GM12875 (cell line): ENCODE measurements around the gene RPS6KA4.

Source experiments
- H3K4me3 ChIP-seq: one replicate; pipeline ENCODE4 v1.5.1; 2011; ENCODE audit warnings: low read depth, low read length, control low read depth
- TF ChIP-seq, protein P1 (sequence below): IDR thresholded peaks from 2 replicates; pipeline ENCODE4 v1.5.1; 2011; ENCODE audit warnings: low read depth, mild to moderate bottlenecking, control low read depth, inconsistent platforms, low read length, moderate library complexity, borderline replicate concordance; ENCODE audit not compliant: insufficient read depth

Gene RPS6KA4

DNA sequence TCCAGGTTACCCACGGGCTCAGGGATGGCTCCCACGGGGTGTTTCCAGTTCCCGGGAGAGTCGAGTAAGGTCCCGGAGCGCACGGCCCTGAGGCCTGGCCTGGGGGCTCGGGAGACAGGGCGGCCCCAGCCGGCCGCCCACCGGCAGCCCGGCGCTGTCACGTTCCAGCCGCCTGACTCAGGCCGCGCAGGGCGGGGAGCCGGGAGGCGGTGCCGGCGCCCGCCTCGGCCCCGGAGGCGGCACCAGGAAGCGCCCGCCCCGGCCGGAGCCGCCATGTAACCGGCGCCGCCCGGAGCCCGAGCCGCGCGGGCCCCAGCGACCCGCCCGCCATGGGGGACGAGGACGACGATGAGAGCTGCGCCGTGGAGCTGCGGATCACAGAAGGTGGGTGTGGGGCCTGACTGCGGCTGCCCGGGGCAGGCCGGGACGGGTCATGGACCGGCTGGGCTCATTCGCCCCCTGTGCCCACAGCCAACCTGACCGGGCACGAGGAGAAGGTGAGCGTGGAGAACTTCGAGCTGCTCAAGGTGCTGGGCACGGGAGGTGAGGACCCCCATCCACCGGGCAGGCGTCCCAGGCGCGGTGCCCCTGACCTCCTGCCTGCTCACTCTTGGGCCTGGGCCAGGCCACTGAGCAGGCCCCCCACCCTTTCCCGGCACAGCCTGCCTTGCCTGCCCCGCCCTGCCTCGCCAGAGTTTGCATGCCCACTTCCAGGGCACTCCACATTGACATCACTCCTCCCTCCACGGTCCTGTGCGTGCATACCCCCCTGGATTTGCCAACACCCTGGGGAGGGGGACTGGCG is at the start of gene RPS6KA4:
Gene RPS6KA4, plus strand, starts transcription at position 256 of the 805 bp plus-strand sequence. Its CDS starts 74 bp downstream, at position 330.
- H3K4me3 ChIP-seq: peak within 1 kb of the TSS; percentile 89
- TF ChIP-seq, protein P1, sequence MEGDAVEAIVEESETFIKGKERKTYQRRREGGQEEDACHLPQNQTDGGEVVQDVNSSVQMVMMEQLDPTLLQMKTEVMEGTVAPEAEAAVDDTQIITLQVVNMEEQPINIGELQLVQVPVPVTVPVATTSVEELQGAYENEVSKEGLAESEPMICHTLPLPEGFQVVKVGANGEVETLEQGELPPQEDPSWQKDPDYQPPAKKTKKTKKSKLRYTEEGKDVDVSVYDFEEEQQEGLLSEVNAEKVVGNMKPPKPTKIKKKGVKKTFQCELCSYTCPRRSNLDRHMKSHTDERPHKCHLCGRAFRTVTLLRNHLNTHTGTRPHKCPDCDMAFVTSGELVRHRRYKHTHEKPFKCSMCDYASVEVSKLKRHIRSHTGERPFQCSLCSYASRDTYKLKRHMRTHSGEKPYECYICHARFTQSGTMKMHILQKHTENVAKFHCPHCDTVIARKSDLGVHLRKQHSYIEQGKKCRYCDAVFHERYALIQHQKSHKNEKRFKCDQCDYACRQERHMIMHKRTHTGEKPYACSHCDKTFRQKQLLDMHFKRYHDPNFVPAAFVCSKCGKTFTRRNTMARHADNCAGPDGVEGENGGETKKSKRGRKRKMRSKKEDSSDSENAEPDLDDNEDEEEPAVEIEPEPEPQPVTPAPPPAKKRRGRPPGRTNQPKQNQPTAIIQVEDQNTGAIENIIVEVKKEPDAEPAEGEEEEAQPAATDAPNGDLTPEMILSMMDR: no peak

DNA sequence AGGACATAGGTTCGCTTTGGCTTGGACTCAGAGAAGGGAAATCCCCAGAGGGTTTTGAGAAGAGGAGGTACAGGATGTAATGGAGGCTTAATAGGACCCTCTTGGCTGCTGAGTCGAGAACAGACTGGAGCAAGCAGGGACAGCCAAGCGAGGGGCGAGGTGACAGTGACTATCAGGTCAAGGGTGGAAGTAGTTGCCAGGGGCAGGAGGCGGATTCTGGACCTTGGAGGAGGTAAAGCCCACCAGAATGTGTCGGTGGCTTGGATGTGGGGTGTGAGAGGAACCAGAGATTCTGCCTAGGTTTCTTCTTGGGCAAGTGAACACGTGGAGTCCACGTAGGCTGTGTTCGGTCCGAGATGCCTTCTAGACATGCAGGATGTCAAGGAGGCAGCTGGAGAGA is 46.0 kb upstream of the RPS6KA4 start:
- H3K4me3 ChIP-seq: no peak overlapping the region
- TF ChIP-seq, protein P1: no peak

GRCh38 chr11:64313491-64314145 is 45.3 kb upstream of the RPS6KA4 start:
- TF ChIP-seq, protein P1: no peak
- no peak overlapping the region for H3K4me3 ChIP-seq

DNA sequence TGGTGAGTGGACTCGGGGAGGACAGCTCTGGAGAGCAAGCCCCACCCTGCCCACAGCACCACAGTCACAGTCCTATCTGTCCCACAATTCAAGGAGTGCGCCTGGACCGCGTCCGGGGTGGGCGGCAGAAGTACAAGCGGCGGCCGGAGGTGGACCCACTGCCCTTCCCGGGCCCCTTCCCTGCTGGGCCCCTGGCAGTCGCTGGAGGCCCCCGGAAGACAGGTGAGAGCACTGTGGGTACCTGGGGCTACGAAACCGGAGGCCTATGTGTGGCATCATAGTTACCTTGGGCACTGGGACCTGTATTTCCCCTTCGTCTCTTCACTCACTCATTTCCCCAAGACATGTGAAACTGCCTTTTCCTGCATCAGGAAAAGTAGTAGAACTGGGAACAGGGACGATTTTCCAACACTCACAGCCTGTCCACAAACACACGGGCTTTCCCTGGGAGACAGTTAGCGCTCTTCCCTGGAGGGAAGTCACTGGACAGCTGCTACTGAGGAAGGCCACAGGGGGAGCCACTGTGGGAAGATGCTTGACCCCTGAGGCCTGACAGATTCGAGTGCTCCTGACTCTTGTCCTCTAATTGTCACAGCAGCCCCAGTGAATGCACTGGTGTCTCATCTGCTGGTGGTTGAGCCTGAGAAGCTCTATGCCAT is 44.7 kb upstream of the RPS6KA4 start:
- H3K4me3 ChIP-seq: no peak overlapping the region
- TF ChIP-seq, protein P1: peak; percentile 13; the same call in 1 of the 2 replicates

DNA sequence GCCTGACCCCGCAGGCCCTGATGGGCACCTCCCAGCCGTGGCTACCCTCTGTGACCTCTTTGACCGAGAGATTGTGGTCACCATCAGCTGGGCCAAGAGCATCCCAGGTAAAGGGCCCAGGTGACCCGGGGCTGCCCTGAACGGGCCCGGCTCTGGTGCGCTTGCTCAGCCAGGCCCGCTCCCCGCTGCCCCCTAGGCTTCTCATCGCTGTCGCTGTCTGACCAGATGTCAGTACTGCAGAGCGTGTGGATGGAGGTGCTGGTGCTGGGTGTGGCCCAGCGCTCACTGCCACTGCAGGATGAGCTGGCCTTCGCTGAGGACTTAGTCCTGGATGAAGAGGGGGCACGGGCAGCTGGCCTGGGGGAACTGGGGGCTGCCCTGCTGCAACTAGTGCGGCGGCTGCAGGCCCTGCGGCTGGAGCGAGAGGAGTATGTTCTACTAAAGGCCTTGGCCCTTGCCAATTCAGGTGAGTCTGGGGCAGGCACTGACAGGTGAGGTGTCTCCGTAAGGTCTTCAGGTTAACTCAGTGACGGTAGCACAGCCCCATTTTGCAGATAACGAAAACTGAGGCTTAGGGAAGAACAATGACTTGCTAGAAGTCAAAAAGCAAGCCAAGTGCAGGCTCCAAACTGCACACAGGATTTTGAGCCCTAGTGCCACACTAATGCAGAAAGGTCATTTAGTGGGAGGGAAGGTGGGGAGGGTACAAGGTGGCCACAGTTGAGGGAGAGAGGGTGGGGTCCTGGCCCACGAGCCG is 44.0 kb upstream of the RPS6KA4 start:
- no peak overlapping the region for H3K4me3 ChIP-seq
- TF ChIP-seq, protein P1: no peak

GRCh38 chr11:64315667-64316526 is 43.1 kb upstream of the RPS6KA4 start:
- H3K4me3 ChIP-seq: peak overlapping the region; percentile 85
